ENCODE results near the gene NPAS3.

GRCh38 chr14:33454707-33455106, 516.0 kb downstream of the NPAS3 start:
- TF ChIP-seq GATA2 (IDR thresholded peaks at IDR 0.05; ENCODE audit: low read depth, low read length) = no peak
- no peak for TF ChIP-seq GATA3 (IDR thresholded peaks at IDR 0.05; ENCODE audit: low read depth, low read length)
